Measurements from ENCODE around the gene GFPT1. TPM values are rescaled to one million over a fixed set of nuclear protein-coding genes. Genes with fewer than 3 reads are reported as not detected.

GFPT1 gene
- total and polyA plus RNA-seq, 2 experiments from 2014 or later, result 60.8 to 62.0 TPM

DNA sequence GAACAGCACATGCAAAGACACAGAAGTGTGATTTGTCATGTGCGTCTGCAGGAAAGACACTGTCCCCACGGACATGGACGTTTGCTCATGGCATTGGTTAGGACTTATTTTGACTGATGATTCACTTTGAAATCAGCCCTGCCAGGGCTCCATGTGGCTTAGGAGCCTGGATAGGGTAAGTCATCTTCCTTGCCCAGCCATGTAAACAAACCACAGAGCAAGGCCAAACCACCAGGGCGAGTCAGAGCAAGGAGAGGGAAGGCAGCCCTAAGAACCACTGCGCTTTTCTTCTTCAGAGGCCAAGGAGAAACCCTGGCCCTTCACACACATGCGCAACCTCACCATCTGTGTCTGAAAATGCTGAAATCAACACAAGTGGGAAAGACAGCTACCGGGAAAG lies 88.8 kb downstream of the GFPT1 start:
- no peaks in the 10 kb centered on the region for H4K20me1 ChIP-seq (replicated peaks; ENCODE audit: insufficient read depth)
- no peaks in the 10 kb centered on the region; the same call in 1 of the 2 replicates for H3K9me2 ChIP-seq (ENCODE audit: insufficient read depth)
- Mint-ChIP-seq H3K27ac (no peak overlapping the region), H3K27me3 (ENCODE audit: insufficient read depth, low read depth, poor library complexity) (peaks cover 4% of the 10 kb centered on the region), H3K36me3 (ENCODE audit: low read depth) (no peaks in the 10 kb centered on the region; the same call in 2 of the 3 replicates), H3K4me3 (no peak overlapping the region), H3K4me1 (no peaks in the 10 kb centered on the region), H3K9me3 (peaks cover 3% of the 10 kb centered on the region; the same call in 2 of the 3 replicates)
- no peaks in the 10 kb centered on the region for H3F3A ChIP-seq (replicated peaks; ENCODE audit: low read depth)
- H3K27ac ChIP-seq (ENCODE audit: low read depth), result no peak overlapping the region
- no peak overlapping the region for H3K4me2 ChIP-seq
- no peaks in the 10 kb centered on the region for H3K27me3 ChIP-seq (ENCODE audit: insufficient read depth)
- no peaks in the 10 kb centered on the region for H3K36me3 ChIP-seq (ENCODE audit: insufficient read depth)
- ATAC-seq (no peak), DNase-seq (ENCODE audit: low spot score) (no peak)
- H3K79me2 ChIP-seq (replicated peaks; ENCODE audit: insufficient read depth), result no peaks in the 10 kb centered on the region
- H3K4me1 ChIP-seq (ENCODE audit: insufficient read depth), result no peaks in the 10 kb centered on the region
- no peak for TF ChIP-seq ZNF114 (CRISPR knock-in tag; IDR thresholded peaks at IDR 0.05)
- TF ChIP-seq POLR2AphosphoS5 (IDR thresholded peaks at IDR 0.05; ENCODE audit: low read depth), result no peak
- no peak for TF ChIP-seq ZNF331 (CRISPR knock-in tag; IDR thresholded peaks at IDR 0.05; ENCODE audit: low read depth)
- H3K4me3 ChIP-seq, result no peak overlapping the region
- no peak overlapping the region for H2AFZ ChIP-seq

DNA sequence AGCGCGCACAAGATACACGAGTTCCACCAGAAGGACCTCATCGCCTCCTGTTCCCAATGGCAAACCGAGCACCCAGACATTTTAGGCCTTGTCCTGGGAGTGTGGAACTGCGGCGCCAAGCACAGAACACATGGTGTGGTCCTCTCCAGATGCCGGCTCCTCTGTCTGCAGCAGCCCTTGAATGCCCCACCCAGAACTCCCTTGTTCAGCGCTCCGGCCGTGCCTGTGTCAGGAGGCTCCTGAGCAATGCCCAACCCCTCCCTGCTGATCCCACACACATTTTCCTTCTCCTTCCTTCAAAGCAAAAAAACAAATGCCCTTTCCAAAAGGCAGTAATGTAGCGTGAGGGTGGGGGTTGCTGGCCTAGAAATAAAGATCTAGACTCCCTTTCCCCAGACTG lies 89.8 kb downstream of the GFPT1 start:
- no peaks in the 10 kb centered on the region for H3K27me3 ChIP-seq (ENCODE audit: insufficient read depth)
- ATAC-seq (no peak), DNase-seq (ENCODE audit: low spot score) (no peak)
- H4K20me1 ChIP-seq (replicated peaks; ENCODE audit: insufficient read depth), result no peaks in the 10 kb centered on the region
- H3K4me3 ChIP-seq, result no peak overlapping the region
- no peaks in the 10 kb centered on the region for H3K36me3 ChIP-seq (ENCODE audit: insufficient read depth)
- H3K4me2 ChIP-seq, result no peak overlapping the region
- H3K27ac ChIP-seq (ENCODE audit: low read depth), result no peak overlapping the region
- H3F3A ChIP-seq (replicated peaks; ENCODE audit: low read depth), result no peaks in the 10 kb centered on the region
- no peaks in the 10 kb centered on the region; the same call in 1 of the 2 replicates for H3K9me2 ChIP-seq (ENCODE audit: insufficient read depth)
- H3K9me3 Mint-ChIP-seq, result no peaks in the 10 kb centered on the region
- peaks cover 4% of the 10 kb centered on the region for H3K27me3 Mint-ChIP-seq (ENCODE audit: insufficient read depth, low read depth, poor library complexity)
- no peak overlapping the region for H3K4me3 Mint-ChIP-seq
- no peaks in the 10 kb centered on the region for H3K36me3 Mint-ChIP-seq (ENCODE audit: low read depth)
- no peak overlapping the region for H2AFZ ChIP-seq
- TF ChIP-seq CREB1 (CRISPR knock-in tag; IDR thresholded peaks at IDR 0.05; ENCODE audit: low read depth), result no peak
- no peak for TF ChIP-seq ZNF114 (CRISPR knock-in tag; IDR thresholded peaks at IDR 0.05)
- TF ChIP-seq POLR2AphosphoS5 (IDR thresholded peaks at IDR 0.05; ENCODE audit: low read depth), result no peak
- TF ChIP-seq, protein P1, sequence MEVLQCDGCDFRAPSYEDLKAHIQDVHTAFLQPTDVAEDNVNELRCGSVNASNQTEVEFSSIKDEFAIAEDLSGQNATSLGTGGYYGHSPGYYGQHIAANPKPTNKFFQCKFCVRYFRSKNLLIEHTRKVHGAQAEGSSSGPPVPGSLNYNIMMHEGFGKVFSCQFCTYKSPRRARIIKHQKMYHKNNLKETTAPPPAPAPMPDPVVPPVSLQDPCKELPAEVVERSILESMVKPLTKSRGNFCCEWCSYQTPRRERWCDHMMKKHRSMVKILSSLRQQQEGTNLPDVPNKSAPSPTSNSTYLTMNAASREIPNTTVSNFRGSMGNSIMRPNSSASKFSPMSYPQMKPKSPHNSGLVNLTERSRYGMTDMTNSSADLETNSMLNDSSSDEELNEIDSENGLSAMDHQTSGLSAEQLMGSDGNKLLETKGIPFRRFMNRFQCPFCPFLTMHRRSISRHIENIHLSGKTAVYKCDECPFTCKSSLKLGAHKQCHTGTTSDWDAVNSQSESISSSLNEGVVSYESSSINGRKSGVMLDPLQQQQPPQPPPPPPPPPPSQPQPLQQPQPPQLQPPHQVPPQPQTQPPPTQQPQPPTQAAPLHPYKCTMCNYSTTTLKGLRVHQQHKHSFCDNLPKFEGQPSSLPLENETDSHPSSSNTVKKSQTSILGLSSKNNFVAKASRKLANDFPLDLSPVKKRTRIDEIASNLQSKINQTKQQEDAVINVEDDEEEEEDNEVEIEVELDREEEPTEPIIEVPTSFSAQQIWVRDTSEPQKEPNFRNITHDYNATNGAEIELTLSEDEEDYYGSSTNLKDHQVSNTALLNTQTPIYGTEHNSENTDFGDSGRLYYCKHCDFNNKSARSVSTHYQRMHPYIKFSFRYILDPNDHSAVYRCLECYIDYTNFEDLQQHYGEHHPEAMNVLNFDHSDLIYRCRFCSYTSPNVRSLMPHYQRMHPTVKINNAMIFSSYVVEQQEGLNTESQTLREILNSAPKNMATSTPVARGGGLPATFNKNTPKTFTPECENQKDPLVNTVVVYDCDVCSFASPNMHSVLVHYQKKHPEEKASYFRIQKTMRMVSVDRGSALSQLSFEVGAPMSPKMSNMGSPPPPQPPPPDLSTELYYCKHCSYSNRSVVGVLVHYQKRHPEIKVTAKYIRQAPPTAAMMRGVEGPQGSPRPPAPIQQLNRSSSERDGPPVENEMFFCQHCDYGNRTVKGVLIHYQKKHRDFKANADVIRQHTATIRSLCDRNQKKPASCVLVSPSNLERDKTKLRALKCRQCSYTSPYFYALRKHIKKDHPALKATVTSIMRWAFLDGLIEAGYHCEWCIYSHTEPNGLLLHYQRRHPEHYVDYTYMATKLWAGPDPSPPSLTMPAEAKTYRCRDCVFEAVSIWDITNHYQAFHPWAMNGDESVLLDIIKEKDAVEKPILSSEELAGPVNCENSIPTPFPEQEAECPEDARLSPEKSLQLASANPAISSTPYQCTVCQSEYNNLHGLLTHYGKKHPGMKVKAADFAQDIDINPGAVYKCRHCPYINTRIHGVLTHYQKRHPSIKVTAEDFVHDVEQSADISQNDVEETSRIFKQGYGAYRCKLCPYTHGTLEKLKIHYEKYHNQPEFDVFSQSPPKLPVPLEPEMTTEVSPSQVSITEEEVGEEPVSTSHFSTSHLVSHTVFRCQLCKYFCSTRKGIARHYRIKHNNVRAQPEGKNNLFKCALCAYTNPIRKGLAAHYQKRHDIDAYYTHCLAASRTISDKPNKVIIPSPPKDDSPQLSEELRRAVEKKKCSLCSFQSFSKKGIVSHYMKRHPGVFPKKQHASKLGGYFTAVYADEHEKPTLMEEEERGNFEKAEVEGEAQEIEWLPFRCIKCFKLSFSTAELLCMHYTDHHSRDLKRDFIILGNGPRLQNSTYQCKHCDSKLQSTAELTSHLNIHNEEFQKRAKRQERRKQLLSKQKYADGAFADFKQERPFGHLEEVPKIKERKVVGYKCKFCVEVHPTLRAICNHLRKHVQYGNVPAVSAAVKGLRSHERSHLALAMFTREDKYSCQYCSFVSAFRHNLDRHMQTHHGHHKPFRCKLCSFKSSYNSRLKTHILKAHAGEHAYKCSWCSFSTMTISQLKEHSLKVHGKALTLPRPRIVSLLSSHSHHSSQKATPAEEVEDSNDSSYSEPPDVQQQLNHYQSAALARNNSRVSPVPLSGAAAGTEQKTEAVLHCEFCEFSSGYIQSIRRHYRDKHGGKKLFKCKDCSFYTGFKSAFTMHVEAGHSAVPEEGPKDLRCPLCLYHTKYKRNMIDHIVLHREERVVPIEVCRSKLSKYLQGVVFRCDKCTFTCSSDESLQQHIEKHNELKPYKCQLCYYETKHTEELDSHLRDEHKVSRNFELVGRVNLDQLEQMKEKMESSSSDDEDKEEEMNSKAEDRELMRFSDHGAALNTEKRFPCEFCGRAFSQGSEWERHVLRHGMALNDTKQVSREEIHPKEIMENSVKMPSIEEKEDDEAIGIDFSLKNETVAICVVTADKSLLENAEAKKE (CRISPR knock-in tag; IDR thresholded peaks at IDR 0.05), result no peak
- no peak for TF ChIP-seq JUNB (IDR thresholded peaks at IDR 0.05; ENCODE audit: unreplicated experiment)
- no peak for TF ChIP-seq EZH2phosphoT487 (IDR thresholded peaks at IDR 0.05; ENCODE audit: unreplicated experiment)
- TF ChIP-seq ZNF331 (CRISPR knock-in tag; IDR thresholded peaks at IDR 0.05; ENCODE audit: low read depth), result no peak
- TF ChIP-seq, protein P2, sequence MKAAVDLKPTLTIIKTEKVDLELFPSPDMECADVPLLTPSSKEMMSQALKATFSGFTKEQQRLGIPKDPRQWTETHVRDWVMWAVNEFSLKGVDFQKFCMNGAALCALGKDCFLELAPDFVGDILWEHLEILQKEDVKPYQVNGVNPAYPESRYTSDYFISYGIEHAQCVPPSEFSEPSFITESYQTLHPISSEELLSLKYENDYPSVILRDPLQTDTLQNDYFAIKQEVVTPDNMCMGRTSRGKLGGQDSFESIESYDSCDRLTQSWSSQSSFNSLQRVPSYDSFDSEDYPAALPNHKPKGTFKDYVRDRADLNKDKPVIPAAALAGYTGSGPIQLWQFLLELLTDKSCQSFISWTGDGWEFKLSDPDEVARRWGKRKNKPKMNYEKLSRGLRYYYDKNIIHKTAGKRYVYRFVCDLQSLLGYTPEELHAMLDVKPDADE (IDR thresholded peaks at IDR 0.05), result no peak
- no peaks in the 10 kb centered on the region for H3K4me1 ChIP-seq (ENCODE audit: insufficient read depth)
- no peak overlapping the region for H3K27ac Mint-ChIP-seq
- H3K79me2 ChIP-seq (replicated peaks; ENCODE audit: insufficient read depth), result no peaks in the 10 kb centered on the region
- H3K4me1 Mint-ChIP-seq, result no peaks in the 10 kb centered on the region

Measured in GM23338 (cell line).